A204.1 (cell line): ENCODE results near the gene GRM7.

ENCODE experiments used
- FAIRE-seq: peaks from 2 replicates; lab custom pipeline; 2012; peaks lifted over from hg19 to GRCh38; lab: Jason Lieb, UNC

Gene GRM7

GRCh38 chr3:7307410-7307809 lies 446.5 kb downstream of the GRM7 start:
- FAIRE-seq = no peak

GRCh38 chr3:7309641-7310102 lies 448.8 kb downstream of the GRM7 start:
- FAIRE-seq = no peak

GRCh38 chr3:7315037-7315436 lies 454.1 kb downstream of the GRM7 start:
- FAIRE-seq = no peak

- no peak for FAIRE-seq
These were observed 462.2 kb downstream of the GRM7 start for GRCh38 chr3:7322957-7323669.

- FAIRE-seq = no peak
These were observed 467.4 kb downstream of the GRM7 start for GRCh38 chr3:7328339-7328738.

- no peak for FAIRE-seq
These were observed 471.8 kb downstream of the GRM7 start for GRCh38 chr3:7332696-7333095.

- no peak for FAIRE-seq
These were observed 472.2 kb downstream of the GRM7 start for GRCh38 chr3:7333125-7333524.

GRCh38 chr3:7340795-7341194 lies 479.9 kb downstream of the GRM7 start:
- no peak for FAIRE-seq

GRCh38 chr3:7346364-7346763 lies 485.4 kb downstream of the GRM7 start:
- no peak for FAIRE-seq

- FAIRE-seq = no peak
These were observed 496.2 kb downstream of the GRM7 start for GRCh38 chr3:7357101-7357500.

- FAIRE-seq = no peak
These were observed 507.1 kb downstream of the GRM7 start for GRCh38 chr3:7367968-7368367.

- no peak for FAIRE-seq
These were observed 507.7 kb downstream of the GRM7 start for GRCh38 chr3:7368597-7368996.

GRCh38 chr3:7371693-7372572 lies 511.0 kb downstream of the GRM7 start:
- FAIRE-seq = no peak

GRCh38 chr3:7377103-7377502 lies 516.2 kb downstream of the GRM7 start:
- FAIRE-seq = no peak

GRCh38 chr3:7381741-7382140 lies 520.8 kb downstream of the GRM7 start:
- no peak for FAIRE-seq

GRCh38 chr3:7382293-7383010 lies 521.5 kb downstream of the GRM7 start:
- FAIRE-seq = no peak

GRCh38 chr3:7385635-7386034 lies 524.7 kb downstream of the GRM7 start:
- no peak for FAIRE-seq

- FAIRE-seq = no peak
These were observed 527.1 kb downstream of the GRM7 start for GRCh38 chr3:7388026-7388425.

- FAIRE-seq = no peak
These were observed 531.3 kb downstream of the GRM7 start for GRCh38 chr3:7392206-7392605.

- FAIRE-seq = no peak
These were observed 533.2 kb downstream of the GRM7 start for GRCh38 chr3:7393944-7394605.

- no peak for FAIRE-seq
These were observed 535.6 kb downstream of the GRM7 start for GRCh38 chr3:7396534-7396933.

- no peak for FAIRE-seq
These were observed 536.2 kb downstream of the GRM7 start for GRCh38 chr3:7397097-7397496.
